GM21619 (cell line): ENCODE measurements around the gene P2RY2.

Experiments used
- ATAC-seq: cut with Tn5 transposase; IDR thresholded peaks from one replicate; pipeline ENCODE4 v1.9.1; 2021; ENCODE audit not compliant: unreplicated experiment

P2RY2 gene

DNA sequence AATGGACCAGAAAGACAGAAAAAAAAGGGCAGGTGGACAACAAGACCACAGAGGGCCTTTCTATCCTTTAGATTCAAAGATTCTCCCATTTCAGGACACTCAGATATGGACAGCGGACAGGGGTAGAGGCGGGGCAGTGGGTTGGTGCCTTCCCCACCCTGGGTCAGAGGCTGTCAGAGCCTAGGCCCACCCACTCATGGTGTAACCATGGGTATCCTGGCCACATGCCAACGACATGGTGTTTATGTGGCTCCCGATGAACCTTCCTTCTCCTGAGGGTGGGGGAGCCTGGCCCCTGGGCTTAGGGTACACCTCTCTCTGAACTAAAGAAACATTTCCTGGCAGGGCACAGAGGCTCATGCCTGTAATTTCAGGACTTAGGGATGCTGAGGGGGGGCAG is 14.3 kb upstream of the P2RY2 start:
- ATAC-seq, result no peak

DNA sequence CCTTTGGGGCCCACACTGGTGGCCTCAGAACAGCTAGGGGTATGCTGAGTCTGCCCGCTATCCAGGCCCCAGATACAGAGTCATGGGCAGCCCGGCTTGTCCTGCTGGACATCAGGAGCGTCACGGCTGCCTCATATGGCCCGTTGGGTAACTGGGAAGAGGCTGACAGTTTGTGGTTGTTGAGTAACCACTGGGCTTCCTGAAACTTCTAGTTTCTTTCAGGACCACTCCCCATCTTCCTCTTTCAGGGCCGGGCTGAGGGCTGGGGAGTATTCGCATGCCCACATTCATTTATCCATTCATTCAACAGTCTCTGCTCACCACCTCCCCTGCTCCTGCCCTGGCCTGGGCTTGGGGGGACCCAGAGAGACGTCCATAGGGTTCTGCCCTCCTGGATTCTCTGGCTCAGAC is 13.4 kb upstream of the P2RY2 start:
- no peak for ATAC-seq

GRCh38 chr11:73205661-73206343 is 12.3 kb upstream of the P2RY2 start:
- no peak for ATAC-seq

DNA sequence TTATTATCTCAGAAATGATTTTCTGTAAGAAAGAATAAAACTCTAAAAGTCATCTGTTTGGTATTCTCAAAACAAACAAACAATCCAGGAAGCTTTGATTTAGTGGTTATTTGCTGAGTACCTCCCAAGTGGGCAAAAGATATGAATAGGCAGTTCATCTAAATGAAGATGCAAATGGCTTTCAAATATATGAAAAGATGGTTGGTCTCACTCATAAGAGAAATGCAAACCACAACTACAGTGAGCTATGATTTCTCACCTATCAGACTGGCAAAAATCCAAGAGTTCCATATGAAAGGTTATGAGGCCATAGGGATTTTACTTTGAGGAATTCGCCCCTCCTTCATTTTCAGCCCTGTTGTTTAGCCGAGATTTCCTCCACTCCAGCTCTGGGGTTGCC is 11.3 kb upstream of the P2RY2 start:
- no peak for ATAC-seq

- no peak for ATAC-seq
Observed at GRCh38 chr11:73209892-73210291, 8.2 kb upstream of the P2RY2 start.

DNA sequence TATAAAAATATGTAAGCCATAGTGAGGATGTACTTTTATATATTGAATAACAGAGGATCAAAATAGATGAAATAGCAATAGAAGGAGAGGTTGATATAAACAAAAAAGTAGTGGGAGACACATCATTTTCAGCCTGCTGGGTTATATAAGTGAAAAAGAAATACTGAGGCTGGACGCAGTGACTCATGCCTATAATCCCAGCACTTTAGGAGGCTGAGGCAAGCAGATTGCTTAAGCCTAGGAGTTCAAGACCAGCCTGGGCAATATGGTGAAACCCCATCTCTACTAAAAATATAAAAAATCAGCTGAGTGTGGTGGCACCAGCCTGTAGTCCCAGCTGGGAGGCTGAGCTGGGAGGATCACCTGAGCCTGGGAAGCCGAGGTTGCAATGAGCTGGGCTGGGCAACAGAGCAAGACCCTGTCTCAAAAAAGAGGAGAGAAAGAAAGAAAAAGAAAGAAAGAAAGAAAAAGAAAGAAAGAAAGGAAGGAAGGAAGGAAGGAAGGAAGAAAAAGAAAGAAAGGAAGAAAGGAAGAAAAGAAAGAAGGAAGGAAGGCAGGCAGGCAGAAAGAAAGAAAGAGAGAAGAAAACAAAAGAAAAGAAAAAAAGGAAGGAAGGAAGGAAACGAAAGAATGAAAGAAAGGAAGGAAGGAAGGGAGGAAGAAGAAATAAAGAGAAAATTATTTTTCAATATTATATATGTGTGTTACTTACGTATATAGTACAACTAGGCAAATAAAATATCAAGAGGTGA is 7.0 kb upstream of the P2RY2 start:
- no peak for ATAC-seq

DNA sequence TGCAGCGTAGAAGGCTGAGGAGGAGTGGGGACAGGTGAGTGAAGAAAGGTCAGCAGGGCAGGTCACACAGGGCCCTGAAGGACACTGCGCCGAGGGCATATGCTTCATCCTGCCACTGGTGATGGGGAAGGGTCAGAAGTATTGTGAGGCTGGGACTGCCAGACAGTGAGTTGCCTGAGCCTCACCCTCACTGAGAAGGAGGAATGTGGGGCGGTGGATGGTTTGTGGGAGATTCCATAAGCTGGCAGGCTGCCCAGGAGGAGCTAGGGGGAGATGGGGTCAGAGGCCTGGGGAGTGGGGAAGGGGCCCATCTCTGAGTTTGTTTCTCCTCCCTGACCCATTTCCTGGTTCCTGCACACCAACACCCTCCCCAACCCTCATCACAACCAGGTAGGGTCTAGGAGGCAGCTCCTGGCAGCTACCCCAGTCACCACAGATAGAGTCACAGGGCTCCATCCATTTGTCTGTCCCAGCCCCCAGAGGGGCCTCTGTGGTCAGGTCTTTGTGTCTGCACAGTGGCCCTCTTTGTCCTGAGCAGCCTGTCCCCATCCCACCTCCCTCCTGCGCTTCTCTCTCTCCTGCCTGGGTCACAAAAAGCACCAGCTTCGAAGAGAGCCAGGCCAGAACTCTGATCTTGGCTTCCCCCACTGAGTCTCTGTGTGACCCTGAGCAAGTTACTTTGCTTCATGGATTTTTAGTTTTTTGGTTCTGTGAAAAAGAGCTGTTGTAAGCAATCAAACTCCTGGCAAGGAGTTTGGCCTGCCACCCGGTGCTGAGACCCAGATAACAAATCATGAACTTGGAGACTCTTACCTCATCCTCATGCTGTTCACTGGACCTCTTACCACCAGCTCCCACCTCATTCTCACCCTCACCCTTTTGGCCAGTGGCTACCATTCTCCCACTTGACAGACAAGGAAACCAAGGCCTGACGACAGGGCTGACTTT is 4.6 kb upstream of the P2RY2 start:
- ATAC-seq, result no peak

- ATAC-seq, result no peak
Observed at GRCh38 chr11:73215191-73216134, 2.6 kb upstream of the P2RY2 start.

DNA sequence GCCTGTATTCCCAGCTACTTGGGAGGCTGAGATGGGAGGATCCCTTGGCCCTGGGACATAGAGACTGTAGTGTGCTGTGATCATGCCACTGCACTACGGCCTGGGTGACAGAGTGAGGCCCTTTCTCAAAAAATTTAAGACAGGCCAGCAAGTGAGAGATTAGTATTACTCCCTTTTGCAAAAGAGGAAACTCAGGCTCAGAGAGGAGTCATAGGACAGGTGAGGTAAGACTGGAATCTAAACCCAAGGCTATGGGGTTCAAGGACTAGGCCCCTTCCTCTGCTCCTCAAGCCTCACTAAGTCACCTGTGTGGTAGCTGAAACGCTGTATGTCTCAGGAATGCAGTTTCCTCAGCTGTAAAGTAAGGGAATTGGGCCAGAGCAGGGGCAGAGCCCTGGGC is 1.6 kb upstream of the P2RY2 start:
- ATAC-seq, result no peak

GRCh38 chr11:73217131-73217809 is 811 bp upstream of the P2RY2 start:
- ATAC-seq, result no peak

DNA sequence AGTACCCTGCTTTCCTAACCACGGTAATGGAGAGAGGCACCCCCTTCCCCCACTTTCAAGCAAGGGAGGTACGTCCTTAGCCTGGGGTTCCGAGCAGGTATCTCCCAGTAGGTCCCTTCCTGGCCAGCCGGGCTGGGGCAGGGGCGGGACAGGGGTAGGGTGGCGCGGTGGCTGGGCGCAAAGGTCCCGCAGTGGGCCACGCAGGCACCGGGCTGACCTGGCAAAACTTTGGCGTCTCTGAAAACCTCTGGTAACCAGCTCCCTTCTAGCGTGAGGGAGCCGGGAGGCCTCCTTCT is 323 bp upstream of the P2RY2 start:
- ATAC-seq, result no peak

DNA sequence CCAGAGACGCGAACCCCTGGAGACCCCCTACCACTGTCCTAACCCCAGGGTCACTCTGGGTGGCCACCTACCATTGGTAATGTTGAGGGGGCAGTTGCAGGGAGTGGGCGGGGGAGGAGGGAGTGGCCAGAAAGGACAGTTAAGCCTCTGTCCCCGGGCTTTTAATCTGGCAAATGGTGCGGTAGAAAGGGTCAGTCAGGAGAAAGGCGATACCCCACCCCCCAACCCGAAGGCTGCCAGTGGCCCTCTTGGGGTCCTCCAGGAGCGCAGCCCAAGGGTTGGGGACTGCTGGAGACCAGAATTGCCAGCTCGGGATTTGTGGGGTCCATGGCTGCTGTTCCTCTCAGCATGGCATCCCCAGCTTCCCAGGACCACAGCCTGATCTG is 742 bp downstream of the P2RY2 start:
- ATAC-seq, result no peak

DNA sequence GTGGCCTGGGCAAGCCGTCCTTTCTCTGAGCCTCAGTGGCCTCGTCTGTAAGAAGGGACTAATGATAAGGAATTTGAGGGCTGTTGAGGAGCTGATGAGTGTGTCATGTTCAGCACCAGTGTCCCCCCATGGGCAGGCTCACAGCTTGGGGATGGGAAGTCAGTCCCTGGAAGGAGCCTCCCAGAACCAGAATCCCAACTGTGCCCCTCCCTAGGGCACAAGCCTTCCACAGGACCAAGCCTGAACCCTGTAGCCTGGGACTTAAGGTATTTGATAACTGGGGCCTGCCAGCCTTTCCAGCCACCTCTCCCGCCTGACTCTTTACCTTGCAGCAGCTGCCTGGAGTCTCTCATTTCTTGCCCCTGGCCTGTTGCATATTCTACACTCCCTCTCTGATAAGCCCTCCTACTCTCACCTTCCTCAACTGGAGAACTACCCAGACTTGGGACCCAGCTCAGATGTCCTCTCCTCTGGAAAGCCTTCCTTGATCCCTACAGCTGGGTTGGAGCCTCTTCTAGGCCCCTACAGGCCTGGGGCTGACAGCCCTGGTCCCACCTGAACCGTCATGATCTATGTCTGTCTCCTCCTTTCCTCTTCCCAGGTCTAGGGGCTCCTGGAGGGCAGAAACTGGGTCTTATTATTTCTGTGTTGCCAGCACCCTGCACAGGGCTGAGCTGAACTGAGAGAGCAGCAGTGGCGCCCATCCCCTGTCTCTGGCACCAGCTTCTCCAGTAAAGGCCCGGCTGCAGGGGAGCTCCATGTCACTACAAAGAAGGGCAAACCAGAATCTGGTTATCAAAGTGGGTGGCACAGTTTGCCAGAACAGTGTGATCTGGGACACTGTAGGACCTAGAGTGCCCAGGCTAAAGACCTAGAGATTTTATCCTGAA is 1.6 kb downstream of the P2RY2 start:
- no peak for ATAC-seq

DNA sequence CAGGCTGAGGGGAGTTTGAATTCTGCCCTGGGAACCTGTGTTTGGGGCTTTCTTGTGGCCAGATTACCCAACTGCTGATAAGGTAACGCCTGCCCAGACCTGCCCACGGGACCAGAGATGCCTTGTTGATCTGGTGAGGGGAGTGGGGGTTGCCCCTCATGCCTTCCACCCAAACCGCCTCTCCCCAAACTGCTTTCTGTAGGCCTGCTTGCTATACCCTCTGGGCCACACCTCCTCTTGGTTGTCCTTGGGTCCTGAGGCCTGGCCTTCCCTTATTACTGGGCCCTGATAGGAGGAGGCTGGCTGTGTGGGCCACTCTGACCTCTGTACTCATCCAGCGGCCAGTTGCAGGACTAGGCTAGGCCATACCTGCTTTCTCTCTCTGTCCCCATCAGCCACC is 3.4 kb downstream of the P2RY2 start:
- ATAC-seq, result no peak

- ATAC-seq, result no peak
Observed at GRCh38 chr11:73221996-73222395, 3.9 kb downstream of the P2RY2 start.

DNA sequence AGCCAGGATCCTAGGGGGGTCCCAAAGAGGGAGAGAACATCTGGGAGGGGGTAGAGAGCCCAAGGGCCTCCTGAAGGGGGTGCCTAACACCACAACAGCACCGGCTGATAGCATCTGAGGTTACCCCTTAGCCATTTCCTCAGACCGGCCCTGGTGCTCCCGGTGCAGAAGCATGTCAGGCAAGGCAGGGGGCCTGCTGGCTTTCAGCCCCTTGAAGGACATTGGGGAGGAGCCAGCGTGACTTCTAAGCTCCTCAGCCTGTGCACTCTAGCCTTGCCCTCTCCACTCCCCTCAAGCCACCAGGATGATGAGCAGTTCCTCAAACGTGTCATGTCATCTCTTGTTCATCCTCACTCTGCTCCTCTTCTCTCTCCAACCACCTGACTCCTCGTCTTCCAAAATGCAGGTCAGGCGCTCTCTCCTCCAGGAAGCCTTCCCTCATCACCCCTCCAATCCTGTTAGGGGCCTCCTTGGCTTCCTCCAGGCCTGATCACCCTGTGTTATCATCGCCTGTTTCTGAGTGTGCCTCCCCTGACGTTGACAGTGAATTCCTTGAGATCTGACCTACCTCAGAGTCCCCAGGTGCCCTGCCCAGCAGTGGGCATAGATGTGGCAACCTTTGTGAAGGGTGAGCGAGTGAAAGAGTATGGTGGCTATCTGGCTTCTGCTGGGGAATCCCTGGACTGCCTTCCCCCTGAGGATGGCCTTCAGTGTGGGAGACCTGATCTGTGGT is 6.1 kb downstream of the P2RY2 start:
- no peak for ATAC-seq

GRCh38 chr11:73225001-73225686 is 7.1 kb downstream of the P2RY2 start:
- ATAC-seq, result no peak

- no peak for ATAC-seq
Observed at GRCh38 chr11:73225851-73226250, 7.8 kb downstream of the P2RY2 start.
